Astrocyte (in vitro differentiated cells and primary cell): ENCODE measurements around the gene ATL3. TPM values are rescaled to one million over a fixed set of nuclear protein-coding genes. Genes with fewer than 3 reads are reported as not detected.

Source experiments
- DNase-seq: peaks from one replicate; pipeline ENCODE4 v3.0.0-alpha.2; 2010; ENCODE audit warnings: low read depth
- FAIRE-seq: peaks from 2 replicates; lab custom pipeline; 2011; peaks lifted over from hg19 to GRCh38; lab: Jason Lieb, UNC
- H2AFZ ChIP-seq: 2 replicates; pipeline ENCODE4 v1.6.0; 2012; ENCODE audit warnings: low read depth, low read length, inconsistent platforms
- H3K27ac ChIP-seq: 2 replicates; pipeline ENCODE4 v1.5.1; 2011; ENCODE audit warnings: low read depth, low read length, inconsistent platforms
- H3K27me3 ChIP-seq: 2 replicates; pipeline ENCODE4 v1.6.0; 2011; ENCODE audit warnings: low read length, inconsistent platforms; ENCODE audit not compliant: insufficient read depth
- H3K36me3 ChIP-seq: 2 replicates; pipeline ENCODE4 v1.5.1; 2011; ENCODE audit warnings: low read length, inconsistent platforms; ENCODE audit not compliant: insufficient read depth
- H3K4me1 ChIP-seq: 2 replicates; pipeline ENCODE4 v1.5.1; 2011; ENCODE audit warnings: low read length, inconsistent platforms; ENCODE audit not compliant: insufficient read depth
- H3K4me2 ChIP-seq: 2 replicates; pipeline ENCODE4 v1.6.0; 2012; ENCODE audit warnings: low read length, inconsistent platforms
- H3K4me3 ChIP-seq: 2 replicates; pipeline ENCODE4 v1.5.1; 2011; ENCODE audit warnings: low read depth, mild to moderate bottlenecking, low read length, inconsistent platforms; ENCODE audit not compliant: insufficient read depth
- H3K79me2 ChIP-seq: 2 replicates; pipeline ENCODE4 v1.6.0; 2012; ENCODE audit warnings: mild to moderate bottlenecking, low read length, inconsistent platforms; ENCODE audit not compliant: insufficient read depth
- H3K9ac ChIP-seq: 2 replicates; pipeline ENCODE4 v1.6.0; 2012; ENCODE audit warnings: mild to moderate bottlenecking, low read length, inconsistent platforms
- H3K9me3 ChIP-seq: 2 replicates; pipeline ENCODE4 v1.5.1; 2012; ENCODE audit warnings: low read depth, mild to moderate bottlenecking, low read length, inconsistent platforms; ENCODE audit not compliant: insufficient read depth
- H4K20me1 ChIP-seq: 2 replicates; pipeline ENCODE4 v1.6.0; 2012; ENCODE audit warnings: low read length, inconsistent platforms; ENCODE audit not compliant: insufficient read depth
- H3K27ac Mint-ChIP-seq: one replicate; pipeline ENCODE4 v1.8.0; 2021; ENCODE audit warnings: mild to moderate bottlenecking, mixed read lengths; ENCODE audit not compliant: unreplicated experiment
- H3K27me3 Mint-ChIP-seq: one replicate; pipeline ENCODE4 v1.8.0; 2021; ENCODE audit warnings: low read depth, mixed read lengths; ENCODE audit not compliant: unreplicated experiment
- H3K36me3 Mint-ChIP-seq: one replicate; pipeline ENCODE4 v1.8.0; 2021; ENCODE audit warnings: low read depth, mixed read lengths; ENCODE audit not compliant: unreplicated experiment
- H3K4me1 Mint-ChIP-seq: one replicate; pipeline ENCODE4 v1.8.0; 2021; ENCODE audit warnings: low read depth, mixed read lengths; ENCODE audit not compliant: unreplicated experiment
- H3K4me3 Mint-ChIP-seq: one replicate; pipeline ENCODE4 v1.8.0; 2021; ENCODE audit warnings: mild to moderate bottlenecking, moderate library complexity, mixed read lengths; ENCODE audit not compliant: unreplicated experiment
- H3K9me3 Mint-ChIP-seq: one replicate; pipeline ENCODE4 v1.8.0; 2021; ENCODE audit warnings: mild to moderate bottlenecking, mixed read lengths; ENCODE audit not compliant: unreplicated experiment
- CTCF ChIP-seq: IDR thresholded peaks from 2 replicates; pipeline ENCODE4 v1.5.1; 2011; ENCODE audit warnings: low read depth, mild to moderate bottlenecking, inconsistent platforms, low read length, moderate library complexity; ENCODE audit not compliant: insufficient read depth
- EZH2 ChIP-seq: IDR thresholded peaks from 2 replicates; pipeline ENCODE4 v1.6.1; 2012; ENCODE audit warnings: mild to moderate bottlenecking, low read length, inconsistent platforms; ENCODE audit not compliant: insufficient read depth
- total RNA-seq: library from RNA; stranded (reverse); gene quantifications from 2 replicates; pipeline ENCODE4 v1.2.1, GENCODE V29; 2021

Gene ATL3
- total RNA-seq, 1 donor from 2014 or later, result 45.2 TPM

- no peaks in the 10 kb centered on the region for H3K9me3 Mint-ChIP-seq
- H3K27ac Mint-ChIP-seq, result no peak overlapping the region
- TF ChIP-seq EZH2, result no peak
- no peak for TF ChIP-seq CTCF
- no peaks in the 10 kb centered on the region for H3K27me3 ChIP-seq
- H4K20me1 ChIP-seq, result peaks cover 6% of the 10 kb centered on the region
- no peak overlapping the region for H2AFZ ChIP-seq
- H3K4me2 ChIP-seq, result no peak overlapping the region
- H3K27ac ChIP-seq, result no peak overlapping the region
- no peak overlapping the region for H3K4me3 Mint-ChIP-seq
- H3K36me3 ChIP-seq, result no peaks in the 10 kb centered on the region
- no peaks in the 10 kb centered on the region for H3K9me3 ChIP-seq
- peaks cover 24% of the 10 kb centered on the region for H3K4me1 ChIP-seq
- H3K79me2 ChIP-seq, result peaks cover 23% of the 10 kb centered on the region
- no peaks in the 10 kb centered on the region for H3K36me3 Mint-ChIP-seq
- H3K9ac ChIP-seq, result no peak overlapping the region
- H3K4me3 ChIP-seq, result no peak overlapping the region
- H3K4me1 Mint-ChIP-seq, result peaks cover 8% of the 10 kb centered on the region
- FAIRE-seq, result no peak
- DNase-seq, result no peak
- peaks cover 3% of the 10 kb centered on the region for H3K27me3 Mint-ChIP-seq
These were observed 1.9 kb upstream of the ATL3 start for GRCh38 chr11:63672936-63673539.

- no peak for FAIRE-seq
- Histone ChIP-seq H3K4me2 (peak overlapping the region; percentile 89), H3K36me3 (peaks cover under 1% of the 10 kb centered on the region), H3K4me1 (peaks cover 33% of the 10 kb centered on the region), H2AFZ (peak overlapping the region; percentile 66), H3K4me3 (no peak overlapping the region), H3K27me3 (no peaks in the 10 kb centered on the region), H3K79me2 (peaks cover 30% of the 10 kb centered on the region), H3K27ac (no peak overlapping the region), H4K20me1 (peaks cover 13% of the 10 kb centered on the region), H3K9me3 (no peaks in the 10 kb centered on the region), H3K9ac (no peak overlapping the region)
- Mint-ChIP-seq H3K27ac (peak overlapping the region; percentile 75), H3K4me3 (peak overlapping the region; percentile 84), H3K9me3 (no peaks in the 10 kb centered on the region), H3K36me3 (no peaks in the 10 kb centered on the region), H3K4me1 (peaks cover 14% of the 10 kb centered on the region), H3K27me3 (no peaks in the 10 kb centered on the region)
- no peak for DNase-seq
- TF ChIP-seq CTCF (no peak), EZH2 (no peak)
These were observed 934 bp upstream of the ATL3 start for GRCh38 chr11:63672156-63672463.
